BE2C (cell line): ENCODE measurements around the gene BLVRB. TPM values are rescaled to one million over a fixed set of nuclear protein-coding genes. Genes with fewer than 3 reads are reported as not detected.

Experiments used
- DNase-seq: peaks from one replicate; pipeline ENCODE4 v3.0.0-alpha.2; 2020
- H3K27me3 ChIP-seq: fragments of 250-450 bp; sonication (Bioruptor Pico); 2 replicates; pipeline ENCODE4 v1.5.1; 2020; ENCODE audit warnings: mild to moderate bottlenecking
- H3K36me3 ChIP-seq: fragments of 250-450 bp; sonication (Bioruptor Pico); 2 replicates; pipeline ENCODE4 v1.5.1; 2020; ENCODE audit warnings: mild to moderate bottlenecking
- H3K4me1 ChIP-seq: fragments of 250-450 bp; sonication (Bioruptor Pico); 2 replicates; pipeline ENCODE4 v1.5.1; 2020
- H3K4me3 ChIP-seq: 2 replicates; pipeline ENCODE4 v1.5.1; 2011; ENCODE audit warnings: low read depth, low read length
- H3K9me3 ChIP-seq: fragments of 250-450 bp; sonication (Bioruptor Pico); 2 replicates; pipeline ENCODE4 v1.5.1; 2020
- polyA plus RNA-seq: library from polyadenylated mRNA; unstranded; fragments of >200 nt; gene quantifications from one replicate; pipeline ENCODE4 v1.2.1, GENCODE V29; 2012; ENCODE audit warnings: low read depth, missing spikeins; ENCODE audit not compliant: insufficient read length, insufficient read depth
- TF ChIP-seq, protein P1 (sequence below): IDR thresholded peaks from 2 replicates; pipeline ENCODE4 v1.5.1; 2012; ENCODE audit warnings: mild to moderate bottlenecking, low read depth, low read length

The BLVRB gene
- polyA plus RNA-seq, result 3.4 TPM

GRCh38 chr19:40465557-40466218 is at the start of gene BLVRB:
Gene BLVRB, minus strand, starts transcription at chr19:40465745. Its CDS starts 57 bp downstream, at chr19:40465688.
- no peaks in the 10 kb centered on the region for H3K36me3 ChIP-seq
- H3K4me3 ChIP-seq, result peak within 1 kb of the TSS; percentile 62
- H3K9me3 ChIP-seq, result no peaks in the 10 kb centered on the region
- TF ChIP-seq, protein P1, sequence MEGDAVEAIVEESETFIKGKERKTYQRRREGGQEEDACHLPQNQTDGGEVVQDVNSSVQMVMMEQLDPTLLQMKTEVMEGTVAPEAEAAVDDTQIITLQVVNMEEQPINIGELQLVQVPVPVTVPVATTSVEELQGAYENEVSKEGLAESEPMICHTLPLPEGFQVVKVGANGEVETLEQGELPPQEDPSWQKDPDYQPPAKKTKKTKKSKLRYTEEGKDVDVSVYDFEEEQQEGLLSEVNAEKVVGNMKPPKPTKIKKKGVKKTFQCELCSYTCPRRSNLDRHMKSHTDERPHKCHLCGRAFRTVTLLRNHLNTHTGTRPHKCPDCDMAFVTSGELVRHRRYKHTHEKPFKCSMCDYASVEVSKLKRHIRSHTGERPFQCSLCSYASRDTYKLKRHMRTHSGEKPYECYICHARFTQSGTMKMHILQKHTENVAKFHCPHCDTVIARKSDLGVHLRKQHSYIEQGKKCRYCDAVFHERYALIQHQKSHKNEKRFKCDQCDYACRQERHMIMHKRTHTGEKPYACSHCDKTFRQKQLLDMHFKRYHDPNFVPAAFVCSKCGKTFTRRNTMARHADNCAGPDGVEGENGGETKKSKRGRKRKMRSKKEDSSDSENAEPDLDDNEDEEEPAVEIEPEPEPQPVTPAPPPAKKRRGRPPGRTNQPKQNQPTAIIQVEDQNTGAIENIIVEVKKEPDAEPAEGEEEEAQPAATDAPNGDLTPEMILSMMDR, result no peak
- H3K27me3 ChIP-seq, result peaks cover 16% of the 10 kb centered on the region
- peaks cover 12% of the 10 kb centered on the region for H3K4me1 ChIP-seq
- DNase-seq, result peak; percentile 100

DNA sequence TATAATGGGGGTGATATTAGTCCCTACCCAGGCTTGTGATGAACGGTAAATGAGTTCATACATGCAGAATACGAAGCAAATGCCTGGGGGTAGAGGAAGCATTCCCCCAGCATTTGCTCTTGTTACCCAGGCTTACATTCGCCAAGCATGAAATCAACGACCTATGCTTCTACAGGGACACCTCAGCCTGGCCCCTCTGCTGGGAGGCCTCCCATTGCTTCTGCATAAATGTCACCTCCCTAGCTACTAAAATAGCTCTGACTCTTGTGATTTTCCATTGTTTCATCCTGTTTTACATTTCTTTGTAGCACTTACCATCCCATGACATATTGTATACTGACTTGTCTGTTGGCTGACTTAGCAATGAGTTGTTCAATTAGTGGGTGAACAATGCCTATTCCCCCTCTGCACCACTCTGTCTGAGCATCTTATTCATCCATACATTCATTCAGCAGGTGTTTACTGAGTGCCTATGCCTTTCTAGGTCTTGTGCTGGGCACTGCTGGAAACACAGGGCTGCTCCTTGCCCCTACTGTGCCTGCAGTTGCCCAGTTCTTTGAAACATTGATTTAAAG is 48.3 kb upstream of the BLVRB start:
- Histone ChIP-seq H3K4me3 (no peak overlapping the region), H3K27me3 (no peaks in the 10 kb centered on the region), H3K36me3 (no peaks in the 10 kb centered on the region), H3K4me1 (no peaks in the 10 kb centered on the region), H3K9me3 (no peaks in the 10 kb centered on the region)
- TF ChIP-seq, protein P1, result no peak
- DNase-seq, result no peak

- no peak for DNase-seq
- H3K4me1 ChIP-seq, result no peaks in the 10 kb centered on the region
- H3K36me3 ChIP-seq, result no peaks in the 10 kb centered on the region
- no peaks in the 10 kb centered on the region for H3K9me3 ChIP-seq
- no peaks in the 10 kb centered on the region for H3K27me3 ChIP-seq
- no peak overlapping the region for H3K4me3 ChIP-seq
- TF ChIP-seq, protein P1, result no peak
Measured at GRCh38 chr19:40513345-40513678, 47.8 kb upstream of the BLVRB start.

DNA sequence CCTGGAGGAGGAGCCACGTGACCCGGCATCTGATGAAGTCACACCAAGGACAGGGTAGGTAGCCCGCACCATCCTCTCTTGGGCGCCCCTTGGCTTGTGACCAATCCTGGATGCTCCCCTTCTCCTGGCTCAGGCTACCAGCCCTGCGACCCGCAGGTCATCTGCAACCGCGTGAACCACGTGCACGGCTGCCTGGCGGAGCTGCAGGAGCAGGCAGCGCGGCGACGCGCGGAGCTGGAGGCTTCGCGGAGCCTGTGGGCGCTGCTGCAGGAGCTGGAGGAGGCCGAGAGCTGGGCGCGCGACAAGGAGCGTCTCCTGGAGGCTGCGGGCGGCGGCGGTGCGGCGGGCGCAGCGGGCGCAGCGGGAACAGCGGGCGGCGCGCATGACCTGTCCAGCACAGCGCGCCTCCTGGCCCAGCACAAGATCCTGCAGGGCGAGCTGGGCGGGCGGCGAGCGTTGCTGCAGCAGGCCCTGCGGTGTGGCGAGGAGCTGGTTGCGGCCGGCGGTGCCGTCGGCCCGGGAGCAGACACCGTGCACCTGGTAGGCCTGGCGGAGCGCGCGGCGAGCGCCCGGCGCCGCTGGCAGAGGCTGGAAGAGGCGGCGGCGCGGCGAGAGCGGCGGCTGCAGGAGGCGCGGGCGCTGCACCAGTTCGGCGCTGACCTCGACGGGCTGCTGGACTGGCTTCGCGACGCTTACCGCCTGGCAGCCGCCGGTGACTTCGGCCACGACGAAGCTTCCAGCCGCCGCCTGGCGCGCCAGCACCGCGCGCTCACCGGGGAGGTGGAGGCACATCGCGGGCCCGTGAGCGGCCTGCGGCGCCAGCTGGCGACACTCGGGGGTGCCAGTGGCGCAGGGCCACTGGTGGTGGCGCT is 47.2 kb upstream of the BLVRB start:
- no peak overlapping the region for H3K4me3 ChIP-seq
- no peak for DNase-seq
- H3K36me3 ChIP-seq, result no peaks in the 10 kb centered on the region
- no peaks in the 10 kb centered on the region for H3K9me3 ChIP-seq
- H3K27me3 ChIP-seq, result no peaks in the 10 kb centered on the region
- no peaks in the 10 kb centered on the region for H3K4me1 ChIP-seq
- TF ChIP-seq, protein P1, result no peak

GRCh38 chr19:40512110-40512472 is 46.5 kb upstream of the BLVRB start:
- Histone ChIP-seq H3K4me3 (no peak overlapping the region), H3K36me3 (no peaks in the 10 kb centered on the region), H3K27me3 (no peaks in the 10 kb centered on the region), H3K4me1 (no peaks in the 10 kb centered on the region), H3K9me3 (no peaks in the 10 kb centered on the region)
- no peak for DNase-seq
- TF ChIP-seq, protein P1, result no peak

- no peak overlapping the region for H3K4me3 ChIP-seq
- no peaks in the 10 kb centered on the region for H3K4me1 ChIP-seq
- H3K36me3 ChIP-seq, result no peaks in the 10 kb centered on the region
- H3K9me3 ChIP-seq, result no peaks in the 10 kb centered on the region
- no peak for DNase-seq
- TF ChIP-seq, protein P1, result no peak
- H3K27me3 ChIP-seq, result no peaks in the 10 kb centered on the region
Measured at GRCh38 chr19:40511487-40511886, 45.9 kb upstream of the BLVRB start.
